Left lung (tissue), 10 donors: Measurements from ENCODE around the gene ARHGEF12. TPM values are rescaled to one million over a fixed set of nuclear protein-coding genes. Genes with fewer than 3 reads are reported as not detected.

Source experiments
- ATAC-seq: fragments of 200-7000 bp; cut with Tn5 transposase; one replicate; pipeline ENCODE4 v1.9.1; 2020; ENCODE audit warnings: moderate library complexity
- DNase-seq, 4 donors: peaks; one replicate each; pipeline ENCODE4 v3.0.0-alpha.2; 2013 to 2020
- H3K27ac ChIP-seq, 2 donors: fragments of 200-600 bp; sonication (generic) in 1 of 2; one replicate each; pipeline versions ENCODE4 v1.5.0 to v1.8.0; 2020 to 2021
- H3K27me3 ChIP-seq, 2 donors: fragments of 200-600 bp; sonication (generic) in 1 of 2; one replicate each; pipeline versions ENCODE4 v1.5.0 to v1.8.0; 2020 to 2021
- H3K36me3 ChIP-seq, 2 donors: fragments of 200-600 bp; sonication (generic) in 1 of 2; one replicate each; pipeline versions ENCODE4 v1.5.0 to v1.8.0; 2020 to 2021
- H3K4me1 ChIP-seq, 2 donors: fragments of 200-600 bp; one replicate each; pipeline ENCODE4 v1.8.0; 2021
- H3K4me3 ChIP-seq, 2 donors: fragments of 200-600 bp; sonication (generic) in 1 of 2; one replicate each; pipeline versions ENCODE4 v1.5.0 to v1.8.0; 2020 to 2021; ENCODE audit warnings: mild to moderate bottlenecking in 1 of 2
- H3K9me3 ChIP-seq, 2 donors: fragments of 200-600 bp; sonication (generic) in 1 of 2; one replicate each; pipeline versions ENCODE4 v1.5.0 to v1.8.0; 2020 to 2021
- intact Hi-C, 2 donors: fragments of 100-400 bp; cut with DNase I; formaldehyde crosslinking; loops; one replicate each; pipeline versions ENCODE4 v1.11.2 to v1.14.2; 2022
- polyA plus RNA-seq, 6 donors: library from polyadenylated mRNA; unstranded; fragments of 120-200 nt; gene quantifications; one replicate each; pipeline ENCODE4 v1.2.1, GENCODE V29; 2013; ENCODE audit not compliant: insufficient read length in 6 of 6
- total RNA-seq, 2 donors: library from RNA; stranded (reverse); fragmentation: NEBNext Ultra II Directional; extraction: Animal tissue kit (Norgen Biotek cat#: 25700); gene quantifications; one replicate each; pipeline ENCODE4 v1.2.1, GENCODE V29; 2021
- TF ChIP-seq, protein P1 (sequence below), 2 donors: fragments of 200-600 bp; sonication (generic) in 1 of 2; IDR thresholded peaks; one replicate each; pipeline versions ENCODE4 v1.5.0 to v1.8.0; 2021; ENCODE audit warnings: antibody characterized with exemption in 2 of 2
- donor health status: DM: no; HTN: yes; CAD: no.
- donor health status: DM: no; HTN: no; CAD: no.

The ARHGEF12 gene
- total and polyA plus RNA-seq, 8 donors, result 91.4 to 109 (median 99.6) TPM

DNA sequence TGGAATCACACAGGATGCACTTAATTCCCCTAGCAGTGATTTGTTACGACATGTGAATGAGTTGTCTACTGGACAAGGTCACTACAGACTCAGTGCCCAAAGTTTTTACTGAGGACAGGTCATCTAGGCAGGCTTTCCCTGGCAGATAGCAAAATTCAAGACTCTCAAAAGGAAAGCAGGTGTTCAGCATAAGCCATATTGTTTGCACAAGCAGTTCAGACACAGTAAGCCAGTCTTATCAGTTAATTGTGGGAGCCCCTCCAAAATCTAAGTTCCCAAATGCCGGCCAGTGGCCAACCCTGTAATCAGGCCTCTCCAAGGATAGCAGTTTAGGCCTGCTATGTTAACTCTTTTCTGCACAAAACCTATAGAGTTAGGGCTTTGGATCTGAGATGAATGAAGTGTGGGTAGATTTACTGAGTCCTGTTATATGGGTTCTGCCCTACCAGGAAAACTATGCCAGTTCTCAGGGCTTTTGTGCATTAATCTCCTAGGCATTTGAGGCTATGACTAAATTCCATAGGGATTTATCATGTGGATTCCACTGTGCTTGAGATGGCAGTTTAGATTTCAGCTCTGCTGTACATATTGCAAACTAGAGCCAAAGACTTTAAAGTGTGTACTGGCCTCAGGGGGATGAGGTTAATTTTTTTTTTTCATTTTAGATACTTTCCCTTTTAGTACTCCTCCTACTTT, 4.8 kb upstream of the ARHGEF12 start:
- TF ChIP-seq, protein P1, sequence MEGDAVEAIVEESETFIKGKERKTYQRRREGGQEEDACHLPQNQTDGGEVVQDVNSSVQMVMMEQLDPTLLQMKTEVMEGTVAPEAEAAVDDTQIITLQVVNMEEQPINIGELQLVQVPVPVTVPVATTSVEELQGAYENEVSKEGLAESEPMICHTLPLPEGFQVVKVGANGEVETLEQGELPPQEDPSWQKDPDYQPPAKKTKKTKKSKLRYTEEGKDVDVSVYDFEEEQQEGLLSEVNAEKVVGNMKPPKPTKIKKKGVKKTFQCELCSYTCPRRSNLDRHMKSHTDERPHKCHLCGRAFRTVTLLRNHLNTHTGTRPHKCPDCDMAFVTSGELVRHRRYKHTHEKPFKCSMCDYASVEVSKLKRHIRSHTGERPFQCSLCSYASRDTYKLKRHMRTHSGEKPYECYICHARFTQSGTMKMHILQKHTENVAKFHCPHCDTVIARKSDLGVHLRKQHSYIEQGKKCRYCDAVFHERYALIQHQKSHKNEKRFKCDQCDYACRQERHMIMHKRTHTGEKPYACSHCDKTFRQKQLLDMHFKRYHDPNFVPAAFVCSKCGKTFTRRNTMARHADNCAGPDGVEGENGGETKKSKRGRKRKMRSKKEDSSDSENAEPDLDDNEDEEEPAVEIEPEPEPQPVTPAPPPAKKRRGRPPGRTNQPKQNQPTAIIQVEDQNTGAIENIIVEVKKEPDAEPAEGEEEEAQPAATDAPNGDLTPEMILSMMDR (IDR thresholded peaks at IDR 0.05), result no peak
- Histone ChIP-seq H3K9me3 (no peaks in the 10 kb centered on the region), H3K4me3 (no peak overlapping the region), H3K36me3 (no peaks in the 10 kb centered on the region), H3K4me1 (peaks cover 5 to 15% of the 10 kb centered on the region in 2 donors), H3K27me3 (peaks cover 0 to 78% of the 10 kb centered on the region in 2 donors), H3K27ac (peak overlapping the region; percentile 10 to 24)
- peak in 2 of 4 donors; percentile 50 to 65 for DNase-seq
- intact Hi-C loops, result loop anchor here in 1 of 2 donors (10.0 kb wide), 3 partner anchors 83 to 353 kb away; no protein-coding TSS in a partner anchor
- ATAC-seq, result no peak

DNA sequence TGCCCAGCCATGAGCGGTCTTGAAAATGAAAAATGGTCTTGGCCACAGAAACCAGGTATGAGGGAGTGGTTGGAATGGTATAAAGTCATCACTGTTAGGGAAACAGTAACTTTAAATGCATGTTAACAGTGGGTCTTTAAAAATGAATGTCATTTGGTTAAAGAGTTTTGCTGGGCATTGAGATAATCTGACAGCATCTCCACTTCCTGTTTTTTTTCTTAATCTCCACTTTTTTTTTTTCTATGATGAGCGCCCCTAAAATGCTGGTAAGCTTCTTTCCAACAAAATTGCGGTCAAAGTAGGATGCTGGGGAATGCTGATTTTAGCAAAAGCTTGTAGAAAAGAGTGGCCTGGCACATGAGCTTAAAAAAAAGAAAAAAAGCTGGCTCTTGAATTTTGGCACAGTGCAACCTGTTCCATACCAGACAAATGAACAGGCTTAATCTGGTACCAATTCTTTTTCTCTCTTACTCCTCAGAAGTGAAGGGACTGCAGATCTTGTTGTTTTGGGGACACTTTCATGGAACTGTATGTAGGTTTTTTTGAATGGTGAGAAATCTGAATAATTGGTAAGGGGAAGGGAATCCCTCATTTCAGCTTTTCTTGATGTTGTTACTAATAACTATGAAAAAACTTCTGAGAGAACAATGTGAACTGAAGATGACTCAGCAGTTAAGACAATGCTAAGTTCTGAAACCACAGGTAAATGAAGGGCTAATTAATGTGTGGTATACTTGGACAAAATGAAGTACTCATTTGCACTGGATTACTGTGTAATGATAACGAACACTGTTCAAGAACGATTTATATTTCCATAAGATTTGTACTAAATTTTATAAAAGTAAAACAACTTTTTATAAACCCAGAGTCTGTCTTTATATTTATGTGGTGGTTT, 3.1 kb upstream of the ARHGEF12 start:
- no peaks in the 10 kb centered on the region for H3K36me3 ChIP-seq
- peaks cover 0 to 78% of the 10 kb centered on the region in 2 donors for H3K27me3 ChIP-seq
- H3K27ac ChIP-seq, result no peak overlapping the region
- no peaks in the 10 kb centered on the region for H3K9me3 ChIP-seq
- no peak overlapping the region for H3K4me3 ChIP-seq
- DNase-seq (no peak), ATAC-seq (no peak)
- intact Hi-C loops, result loop anchor here in 1 of 2 donors (10.0 kb wide), 3 partner anchors 82 to 352 kb away; no protein-coding TSS in a partner anchor
- TF ChIP-seq, protein P1 (IDR thresholded peaks at IDR 0.05), result no peak
- peaks cover 5 to 16% of the 10 kb centered on the region in 2 donors for H3K4me1 ChIP-seq

GRCh38 chr11:120333801-120334200, 2.4 kb upstream of the ARHGEF12 start:
- intact Hi-C loops, result loop anchor here in 1 of 2 donors (10.0 kb wide), 3 partner anchors 81 to 351 kb away; no protein-coding TSS in a partner anchor
- ATAC-seq (no peak), DNase-seq (no peak)
- Histone ChIP-seq H3K4me1 (peaks cover 6 to 22% of the 10 kb centered on the region in 2 donors), H3K27me3 (peaks cover 0 to 85% of the 10 kb centered on the region in 2 donors), H3K4me3 (no peak overlapping the region), H3K36me3 (no peaks in the 10 kb centered on the region), H3K27ac (no peak overlapping the region), H3K9me3 (no peaks in the 10 kb centered on the region)
- TF ChIP-seq, protein P1 (IDR thresholded peaks at IDR 0.05), result no peak

GRCh38 chr11:120334332-120334731, 1.9 kb upstream of the ARHGEF12 start:
- Histone ChIP-seq H3K36me3 (no peaks in the 10 kb centered on the region), H3K27ac (no peak overlapping the region), H3K9me3 (no peaks in the 10 kb centered on the region), H3K27me3 (peaks cover 0 to 87% of the 10 kb centered on the region in 2 donors), H3K4me3 (no peak overlapping the region), H3K4me1 (peaks cover 10 to 23% of the 10 kb centered on the region in 2 donors)
- DNase-seq (no peak), ATAC-seq (no peak)
- intact Hi-C loops, result loop anchor here in 1 of 2 donors (10.0 kb wide), 3 partner anchors 80 to 350 kb away; no protein-coding TSS in a partner anchor
- TF ChIP-seq, protein P1 (IDR thresholded peaks at IDR 0.05), result no peak
